B cell (primary cell): ENCODE measurements around the gene JCAD. TPM values are rescaled to one million over a fixed set of nuclear protein-coding genes. Genes with fewer than 3 reads are reported as not detected.

Source experiments
- ATAC-seq: fragments of 200-7000 bp; cut with Tn5 transposase; one replicate; pipeline ENCODE4 v1.10.0; 2021; ENCODE audit warnings: low read depth, mild to moderate bottlenecking, moderate number of reproducible peaks, moderate library complexity
- CTCF ChIA-PET: fragments of 350-600 bp; sonication (Branson Sonifier 250); formaldehyde crosslinking; loops from one replicate; lab custom pipeline; 2021; ENCODE audit warnings: antibody characterized with exemption, inconsistent platforms; lab: Charles Lee
- POLR2A ChIA-PET: fragments of 350-600 bp; sonication (Branson Sonifier 250); formaldehyde crosslinking; loops from one replicate; lab custom pipeline; 2021; ENCODE audit warnings: antibody characterized with exemption; lab: Charles Lee
- DNase-seq: peaks from one replicate; pipeline ENCODE4 v3.0.0; 2013
- H2AFZ ChIP-seq: 2 replicates; pipeline ENCODE4 v1.6.1; 2012; ENCODE audit warnings: mild to moderate bottlenecking, low read depth, low read length; ENCODE audit not compliant: insufficient read depth, poor library complexity, severe bottlenecking
- H3K27ac ChIP-seq, 2 donors: 1 replicate in 1 of 2; 2 replicates in 1 of 2; pipeline ENCODE4 v1.5.1; 2012 to 2013; ENCODE audit warnings: low read length in 2 of 2, mild to moderate bottlenecking in 2 of 2, moderate library complexity in 1 of 2
- H3K27me3 ChIP-seq, 4 experiments: fragments of 200-600 bp in 1 of 4; sonication (generic) in 1 of 4; replicated peaks in 1 of 4; 1 replicate in 2 of 4; 2 replicates in 2 of 4; pipeline versions ENCODE4 v1.6.1 to v1.7.0; 2013 to 2016; ENCODE audit warnings: low read length in 3 of 4, mild to moderate bottlenecking in 2 of 4, mixed read lengths in 1 of 4, moderate library complexity in 1 of 4; ENCODE audit not compliant: insufficient read depth in 4 of 4, control insufficient read depth in 3 of 4; ENCODE audit errors: control extremely low read depth in 1 of 4
- H3K36me3 ChIP-seq, 2 experiments: replicated peaks in 1 of 2; 1 replicate in 1 of 2; 2 replicates in 1 of 2; pipeline versions ENCODE4 v1.6.1 to v1.7.1; 2013; ENCODE audit warnings: low read length in 1 of 2; ENCODE audit not compliant: insufficient read depth in 2 of 2, control insufficient read depth in 1 of 2; ENCODE audit errors: control extremely low read depth in 1 of 2, extremely low read depth in 1 of 2
- H3K4me1 ChIP-seq, 2 donors: fragments of 200-600 bp in 1 of 2; sonication (generic) in 1 of 2; 1 replicate in 1 of 2; 2 replicates in 1 of 2; pipeline versions ENCODE4 v1.5.1 to v1.6.1; 2013 to 2017; ENCODE audit warnings: low read length in 2 of 2; ENCODE audit not compliant: control insufficient read depth in 2 of 2, insufficient read depth in 2 of 2
- H3K4me2 ChIP-seq: replicated peaks from 2 replicates; pipeline ENCODE3; 2012; ENCODE audit warnings: mild to moderate bottlenecking, low read depth, low read length; ENCODE audit not compliant: poor library complexity, severe bottlenecking
- H3K4me3 ChIP-seq, 5 experiments: fragments of 200-600 bp in 1 of 5; sonication (generic) in 1 of 5; 1 replicate in 3 of 5; 2 replicates in 2 of 5; pipeline versions ENCODE4 v1.5.1 to v1.7.0; 2011 to 2016; ENCODE audit warnings: low read length in 4 of 5, mild to moderate bottlenecking in 4 of 5, low read depth in 2 of 5, control low read depth in 1 of 5, moderate library complexity in 1 of 5; ENCODE audit not compliant: insufficient read depth in 1 of 5; ENCODE audit errors: control extremely low read depth in 1 of 5, extremely low read depth in 1 of 5
- H3K79me2 ChIP-seq: fragments of 200-600 bp; sonication (generic); one replicate; pipeline ENCODE4 v1.6.0; 2016; ENCODE audit warnings: low read length; ENCODE audit not compliant: control insufficient read depth, insufficient read depth
- H3K9ac ChIP-seq: fragments of 200-600 bp; sonication (generic); 2 replicates; pipeline ENCODE4 v1.6.1; 2017; ENCODE audit warnings: mild to moderate bottlenecking, low read length, moderate library complexity
- H3K9me3 ChIP-seq, 3 donors: one replicate each; pipeline versions ENCODE4 v1.6.1 to v1.7.1; 2013; ENCODE audit warnings: low read length in 2 of 3; ENCODE audit not compliant: control insufficient read depth in 2 of 3, insufficient read depth in 1 of 3; ENCODE audit errors: control extremely low read depth in 1 of 3
- H4K20me1 ChIP-seq: 2 replicates; pipeline ENCODE4 v1.6.0; 2012; ENCODE audit warnings: mild to moderate bottlenecking, low read length; ENCODE audit not compliant: insufficient read depth, control insufficient read depth, poor library complexity, severe bottlenecking
- H3K27ac Mint-ChIP-seq: one replicate; pipeline ENCODE4 v1.8.0; 2021; ENCODE audit warnings: mixed read lengths
- H3K27me3 Mint-ChIP-seq: one replicate; pipeline ENCODE4 v1.8.0; 2021; ENCODE audit warnings: mixed read lengths
- H3K4me1 Mint-ChIP-seq: one replicate; pipeline ENCODE4 v1.8.0; 2021; ENCODE audit warnings: mixed read lengths
- H3K4me3 Mint-ChIP-seq: one replicate; pipeline ENCODE4 v1.8.0; 2021; ENCODE audit warnings: mixed read lengths
- H3K9me3 Mint-ChIP-seq: one replicate; pipeline ENCODE4 v1.8.0; 2022; ENCODE audit warnings: mixed read lengths; ENCODE audit not compliant: insufficient read depth
- EZH2 ChIP-seq: IDR thresholded peaks from 2 replicates; pipeline ENCODE4 v1.6.1; 2012; ENCODE audit warnings: borderline replicate concordance, low read depth, mild to moderate bottlenecking, moderate library complexity, low read length; ENCODE audit not compliant: insufficient read depth, poor library complexity, severe bottlenecking
- WGBS: methylation state at CpG from one replicate; pipeline ENCODE4 v1.1.5; 2013; ENCODE audit warnings: missing lambda C conversion rate; ENCODE audit not compliant: insufficient coverage; 5-methylcytosine and 5-hydroxymethylcytosine counted together
- intact Hi-C: fragments of 100-400 bp; cut with micrococcal nuclease; formaldehyde crosslinking; loops from one replicate; pipeline ENCODE4 v1.10.0; 2022
- polyA plus RNA-seq: library from polyadenylated mRNA; depleted of rRNA; stranded (reverse); fragments of >200 nt; gene quantifications from 2 replicates; pipeline ENCODE4 v1.2.3, GENCODE V29; 2012
- total RNA-seq, 2 donors: library from RNA; stranded (reverse); fragments of 120-200 nt in 1 of 2; gene quantifications; 1 replicate in 1 of 2; 2 replicates in 1 of 2; pipeline versions ENCODE4 v1.2.3 to v1.2.4, GENCODE V29; 2013 to 2022
- TF ChIP-seq, protein P1 (sequence below): fragments of 200-600 bp; IDR thresholded peaks from one replicate; pipeline ENCODE4 v1.8.0; 2022; ENCODE audit warnings: antibody characterized with exemption, mild to moderate bottlenecking

Gene JCAD
- total and polyA plus RNA-seq, 2 donors (not counting 1 experiment from before 2014, with no cell fraction given), result 0.37 TPM; not detected in 1

GRCh38 chr10:30032125-30032524 lies 27.3 kb downstream of the JCAD start:
- Histone ChIP-seq H3K27me3 (peaks cover 0 to 4% (median 0%) of the 10 kb centered on the region in 4 experiments), H3K9ac (no peak overlapping the region), H3K36me3 (no peaks in the 10 kb centered on the region), H3K27ac (no peak overlapping the region), H3K4me3 (no peak overlapping the region), H2AFZ (no peak overlapping the region), H3K4me1 (peaks cover 14% of the 10 kb centered on the region in 2 donors), H3K4me2 (no peak overlapping the region), H3K79me2 (no peaks in the 10 kb centered on the region), H4K20me1 (no peaks in the 10 kb centered on the region), H3K9me3 (no peaks in the 10 kb centered on the region)
- H3K9me3 Mint-ChIP-seq, result no peaks in the 10 kb centered on the region
- TF ChIP-seq EZH2, result no peak
- TF ChIP-seq, protein P1, sequence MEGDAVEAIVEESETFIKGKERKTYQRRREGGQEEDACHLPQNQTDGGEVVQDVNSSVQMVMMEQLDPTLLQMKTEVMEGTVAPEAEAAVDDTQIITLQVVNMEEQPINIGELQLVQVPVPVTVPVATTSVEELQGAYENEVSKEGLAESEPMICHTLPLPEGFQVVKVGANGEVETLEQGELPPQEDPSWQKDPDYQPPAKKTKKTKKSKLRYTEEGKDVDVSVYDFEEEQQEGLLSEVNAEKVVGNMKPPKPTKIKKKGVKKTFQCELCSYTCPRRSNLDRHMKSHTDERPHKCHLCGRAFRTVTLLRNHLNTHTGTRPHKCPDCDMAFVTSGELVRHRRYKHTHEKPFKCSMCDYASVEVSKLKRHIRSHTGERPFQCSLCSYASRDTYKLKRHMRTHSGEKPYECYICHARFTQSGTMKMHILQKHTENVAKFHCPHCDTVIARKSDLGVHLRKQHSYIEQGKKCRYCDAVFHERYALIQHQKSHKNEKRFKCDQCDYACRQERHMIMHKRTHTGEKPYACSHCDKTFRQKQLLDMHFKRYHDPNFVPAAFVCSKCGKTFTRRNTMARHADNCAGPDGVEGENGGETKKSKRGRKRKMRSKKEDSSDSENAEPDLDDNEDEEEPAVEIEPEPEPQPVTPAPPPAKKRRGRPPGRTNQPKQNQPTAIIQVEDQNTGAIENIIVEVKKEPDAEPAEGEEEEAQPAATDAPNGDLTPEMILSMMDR, result no peak
- no peak overlapping the region for H3K27ac Mint-ChIP-seq
- no peak for DNase-seq
- peaks cover 13% of the 10 kb centered on the region for H3K4me1 Mint-ChIP-seq
- H3K27me3 Mint-ChIP-seq, result peaks cover 23% of the 10 kb centered on the region
- no peak overlapping the region for H3K4me3 Mint-ChIP-seq
- intact Hi-C loops, result no loop called here
- ATAC-seq, result no peak
- POLR2A ChIA-PET, result no interaction called here
- CTCF ChIA-PET, result interaction anchor here (1.0 kb wide), 1 partner anchor 9 kb away, joined by 3 read pairs; no protein-coding TSS in a partner anchor
- no CpG with 5 or more reads among the region's 1 CpG for WGBS

DNA sequence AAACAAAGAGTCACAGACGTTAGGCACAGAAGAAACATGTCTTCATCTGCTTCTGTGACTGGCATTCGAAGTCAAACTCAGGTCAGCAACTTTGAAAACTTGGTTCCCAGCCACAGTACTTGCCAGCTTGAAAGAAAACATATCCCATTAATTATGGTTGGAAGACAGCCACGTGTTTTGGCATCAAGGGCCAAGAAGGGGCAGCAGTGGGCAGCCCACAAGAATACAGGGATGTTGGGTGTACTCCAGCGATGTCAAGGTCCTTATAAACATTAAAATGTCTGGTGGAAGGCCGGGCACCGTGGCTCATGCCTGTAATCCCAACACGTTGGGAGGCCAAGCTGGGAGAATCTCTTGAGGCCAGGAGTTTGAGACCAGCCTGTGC lies 29.5 kb downstream of the JCAD start:
- Mint-ChIP-seq H3K4me3 (no peak overlapping the region), H3K27ac (no peak overlapping the region), H3K9me3 (no peaks in the 10 kb centered on the region), H3K4me1 (peaks cover 20% of the 10 kb centered on the region), H3K27me3 (peaks cover 14% of the 10 kb centered on the region)
- intact Hi-C loops, result no loop called here
- ChIA-PET POLR2A (no interaction called here), CTCF (no interaction called here)
- Histone ChIP-seq H3K4me2 (no peak overlapping the region), H3K9me3 (peaks cover 0 to 3% (median 0%) of the 10 kb centered on the region in 3 donors), H4K20me1 (no peaks in the 10 kb centered on the region), H3K36me3 (no peaks in the 10 kb centered on the region), H3K79me2 (no peaks in the 10 kb centered on the region), H3K4me3 (no peak overlapping the region), H3K4me1 (peaks cover 22 to 23% of the 10 kb centered on the region in 2 donors), H2AFZ (no peak overlapping the region), H3K9ac (no peak overlapping the region), H3K27ac (no peak overlapping the region), H3K27me3 (no peaks in the 10 kb centered on the region)
- ATAC-seq (no peak), DNase-seq (no peak)
- no peak for TF ChIP-seq EZH2
- TF ChIP-seq, protein P1, result no peak
- WGBS, result 92% methylated on average over 6 of the region's 7 CpGs
